ENCODE results near the gene CFI.

The CFI gene

DNA sequence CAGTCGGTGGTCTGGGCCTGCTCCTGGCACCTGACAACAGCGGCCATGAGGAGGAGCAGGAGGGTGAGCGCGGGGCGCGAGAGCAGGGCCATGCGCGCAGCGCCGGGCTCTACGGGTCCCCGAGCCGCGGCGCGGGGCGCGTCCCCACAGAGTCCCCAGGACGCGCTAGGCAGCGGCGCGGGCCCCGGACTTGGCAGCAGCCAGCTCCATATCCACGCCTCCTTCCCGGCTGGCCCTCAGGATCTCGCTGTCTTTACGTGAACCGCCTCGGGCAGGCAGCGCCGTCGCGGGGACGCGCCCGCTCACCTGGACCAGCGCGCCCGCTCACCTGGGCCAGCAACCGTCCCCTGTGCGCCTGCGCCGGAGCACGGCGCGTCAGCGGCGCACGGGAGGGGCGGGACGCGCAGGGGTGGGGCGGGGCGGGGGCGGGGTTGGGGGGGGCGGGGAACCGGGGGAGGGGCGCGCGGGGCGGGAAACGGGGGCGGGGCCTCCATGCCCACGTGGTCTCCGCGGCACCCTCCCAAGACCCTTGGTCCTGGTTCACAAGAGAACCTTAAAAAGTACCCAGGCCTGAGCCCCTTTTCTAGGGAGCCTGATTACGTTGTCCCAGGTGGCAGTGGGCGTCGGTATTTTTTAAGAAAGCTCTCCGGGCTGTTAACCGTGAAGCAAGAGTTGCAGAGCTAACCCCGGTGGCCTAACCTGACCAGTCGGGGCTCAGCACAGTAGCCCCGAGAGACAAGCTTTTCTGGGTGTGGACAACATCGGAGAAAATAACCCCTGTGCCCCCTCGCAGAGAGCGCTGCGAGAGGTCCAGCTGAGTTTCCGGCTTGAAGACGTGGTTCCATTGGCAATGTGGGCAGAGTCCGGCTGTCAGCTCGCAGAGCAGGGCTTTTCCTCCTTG, 71.8 kb downstream of the CFI start, which contains the start of gene PLA2G12A:
Gene PLA2G12A, minus strand, starts transcription at position 353 of the 901 bp plus-strand sequence. Its CDS starts 261 bp downstream, at position 92.
- DNase-seq, result peak; percentile 65

DNA sequence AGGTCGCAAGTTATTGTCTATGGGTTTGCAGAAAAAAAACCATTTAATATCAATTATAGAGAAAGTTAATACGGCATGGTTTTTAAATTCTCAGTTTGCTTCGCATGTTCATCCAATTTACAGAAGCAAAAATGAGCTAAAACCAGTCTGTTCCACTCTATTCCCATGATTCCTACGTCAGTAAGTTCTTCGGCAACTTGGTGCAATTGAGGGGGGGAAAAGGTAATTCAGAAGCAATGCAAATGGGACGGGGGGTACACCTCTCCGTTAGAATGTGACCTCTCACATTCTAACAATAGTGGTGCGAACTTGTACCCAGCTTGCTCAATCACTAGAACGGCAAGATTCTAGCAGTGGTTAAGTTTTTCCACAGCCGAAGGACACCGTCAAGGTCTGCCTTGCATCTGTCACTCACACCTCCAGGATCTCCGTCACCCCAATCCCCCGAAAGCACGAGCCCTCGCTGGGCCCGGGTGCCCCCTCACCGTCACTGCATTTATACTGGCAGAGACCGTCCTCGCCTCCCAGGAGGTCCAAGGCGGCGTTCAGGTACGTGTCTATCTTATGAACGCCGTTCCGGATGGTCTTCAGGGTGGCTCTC, 72.6 kb downstream of the CFI start:
- DNase-seq, result no peak

DNA sequence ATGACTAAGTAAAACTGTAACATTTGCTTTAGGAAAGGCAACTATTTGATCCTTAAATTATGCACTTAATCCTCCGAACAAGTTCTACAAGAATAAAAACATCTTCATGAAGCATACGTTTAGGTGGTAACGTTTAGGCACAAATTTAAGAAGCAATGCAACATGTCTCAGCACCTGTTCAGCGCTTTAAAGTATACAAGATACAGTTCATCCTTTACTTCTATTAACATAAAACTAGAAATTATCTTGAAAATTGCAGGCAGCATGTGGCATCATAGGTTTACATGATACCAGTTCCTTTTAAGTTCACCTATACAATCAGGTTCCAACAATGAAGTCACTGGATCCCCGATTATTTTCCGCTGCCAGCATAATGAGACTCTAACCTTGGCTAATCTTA, 73.4 kb downstream of the CFI start:
- DNase-seq, result no peak

DNA sequence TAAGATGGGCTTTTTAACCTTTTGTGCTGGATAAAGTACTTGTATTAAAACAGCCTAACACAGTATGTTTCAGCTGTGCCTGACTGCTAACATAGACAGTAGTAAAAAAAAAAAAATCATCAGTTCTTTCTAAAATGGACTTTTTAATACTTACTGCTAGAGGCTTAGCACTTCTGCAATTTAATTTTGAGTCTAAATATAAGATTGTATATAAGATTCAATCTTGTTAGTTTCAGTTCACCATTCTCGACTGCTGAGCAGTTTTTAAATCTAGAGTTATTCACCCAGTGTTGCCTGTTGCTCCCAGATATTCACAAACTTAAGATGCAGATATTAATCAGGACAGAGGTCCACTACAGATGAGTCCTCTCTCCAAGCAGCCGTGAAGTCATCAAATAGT, 78.7 kb downstream of the CFI start:
- no peak for DNase-seq

DNA sequence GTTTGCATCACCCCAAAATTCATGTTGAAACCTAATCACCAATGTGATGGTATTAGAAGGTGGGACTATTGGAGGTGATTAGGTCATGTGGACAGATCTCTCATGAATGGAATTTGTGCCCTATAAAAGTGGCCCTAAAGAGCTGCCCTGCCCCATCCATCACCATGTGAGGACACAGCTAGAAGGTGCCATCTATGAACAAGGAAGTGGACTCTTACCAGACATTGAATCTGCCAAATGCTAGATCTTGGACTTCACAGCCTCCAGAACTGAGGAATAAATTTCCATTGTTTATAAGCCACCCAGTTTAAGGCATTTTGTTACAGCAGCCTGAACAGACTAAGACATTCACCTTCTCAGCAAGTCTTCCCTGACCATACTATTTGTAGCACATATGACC, 79.4 kb downstream of the CFI start:
- no peak for DNase-seq

DNA sequence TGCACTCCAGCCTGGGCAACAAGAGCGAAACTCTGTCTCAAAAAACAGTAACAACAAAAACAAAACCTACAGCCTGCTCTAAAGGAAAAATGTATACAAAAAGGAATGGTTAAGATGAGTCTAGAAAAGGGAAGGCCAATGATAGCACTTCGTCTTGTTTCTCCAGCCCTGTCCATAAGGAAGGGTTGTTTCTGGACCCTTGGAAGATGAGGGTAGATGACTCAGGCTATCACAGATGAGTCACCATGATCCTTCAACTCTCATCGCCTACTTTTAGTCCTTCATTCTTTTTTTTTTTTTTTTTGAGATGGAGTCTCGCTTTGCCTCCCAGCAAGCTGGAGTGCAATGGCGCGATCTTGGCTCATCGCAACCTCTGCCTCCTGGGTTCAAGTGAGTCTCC, 80.8 kb downstream of the CFI start:
- DNase-seq, result no peak

DNA sequence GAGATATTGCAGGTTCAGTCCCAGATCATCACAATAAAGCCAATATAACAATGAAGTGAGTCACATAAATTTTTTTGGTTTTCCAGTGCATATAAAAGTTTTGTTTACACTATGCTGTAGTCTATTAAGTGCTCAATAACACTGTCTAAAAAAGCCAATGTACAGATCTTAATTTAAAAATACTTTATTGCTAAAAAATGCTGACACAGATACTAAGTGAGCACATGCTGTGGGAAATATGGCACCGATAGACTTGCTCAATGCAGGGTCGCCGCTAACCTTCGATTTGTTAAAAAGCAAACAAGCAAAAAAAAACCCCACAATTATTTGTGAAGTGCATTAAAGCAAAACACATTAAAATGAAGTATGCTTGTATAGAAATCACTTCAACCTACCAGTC, 82.2 kb downstream of the CFI start:
- DNase-seq, result no peak

DNA sequence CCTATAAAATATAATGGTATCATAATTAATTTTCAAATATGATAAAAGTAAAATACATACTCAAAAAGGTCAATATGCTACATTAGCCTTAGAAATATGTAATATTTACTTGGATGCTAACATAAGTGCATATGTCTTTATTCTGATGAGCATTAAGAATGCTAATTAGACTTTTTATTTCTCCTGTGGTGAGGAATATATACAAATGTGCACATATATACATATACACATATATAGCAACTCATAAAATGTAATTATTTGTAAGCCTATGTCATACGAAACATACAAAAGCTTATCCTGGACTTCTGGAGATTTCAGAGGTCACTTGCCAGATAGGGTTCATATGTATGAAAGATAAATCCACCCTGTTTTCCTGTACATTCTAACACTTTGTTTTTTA, 83.0 kb downstream of the CFI start:
- DNase-seq, result no peak

DNA sequence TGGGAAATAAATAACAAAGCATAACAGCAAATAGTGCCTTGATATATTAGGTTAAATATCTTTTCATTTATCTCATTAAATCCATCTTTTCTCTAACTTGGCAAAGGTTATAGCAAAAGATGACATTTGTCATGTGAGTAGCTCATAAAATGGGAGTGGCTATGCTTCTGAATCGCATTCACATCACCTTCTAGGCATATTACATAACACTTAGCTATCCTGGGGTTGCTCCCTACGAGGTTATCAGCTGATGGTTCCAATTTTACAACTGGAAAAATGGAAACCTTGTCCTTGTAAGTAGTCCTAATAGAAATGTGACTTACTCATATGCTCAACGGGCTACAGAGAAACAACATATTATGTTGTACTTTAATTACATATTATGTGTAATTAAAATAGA, 88.3 kb downstream of the CFI start:
- DNase-seq, result no peak

DNA sequence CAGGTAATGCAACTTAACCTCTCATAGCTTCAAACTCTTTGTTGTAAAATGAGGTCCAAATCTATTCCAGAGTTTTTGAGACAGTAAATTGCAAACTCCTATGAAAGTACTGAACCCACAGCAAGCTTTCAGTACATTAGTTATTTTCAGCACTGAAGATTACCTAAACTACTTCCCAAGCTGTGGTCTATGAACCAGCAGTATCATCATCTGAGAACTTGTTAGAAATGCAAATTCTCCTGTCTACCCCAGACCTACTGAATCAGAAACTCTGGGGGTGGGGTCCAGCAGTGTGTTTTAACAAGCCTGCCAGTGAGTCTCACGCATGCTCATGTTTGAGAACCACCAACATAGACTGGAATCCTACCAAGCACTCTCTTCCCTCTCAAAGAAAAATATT, 92.8 kb downstream of the CFI start:
- DNase-seq, result no peak

DNA sequence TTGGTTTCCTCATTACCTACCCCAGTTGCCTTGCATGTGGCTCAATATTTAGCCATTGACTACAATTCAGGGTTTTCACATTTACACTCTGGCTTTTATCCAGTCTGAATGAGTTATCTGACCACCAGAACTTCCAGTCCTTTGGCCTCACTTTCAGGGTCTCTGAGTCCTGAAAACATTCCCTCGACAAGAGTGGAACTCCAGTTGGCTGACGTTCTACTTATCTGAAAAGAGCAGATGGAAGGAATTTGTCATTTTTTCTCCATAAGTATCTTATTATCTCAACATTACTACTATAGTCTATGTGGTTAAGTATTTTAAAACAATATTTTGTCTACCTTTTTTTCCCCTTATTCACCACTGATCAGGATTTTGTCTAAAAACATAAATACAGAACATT, 93.4 kb downstream of the CFI start:
- no peak for DNase-seq

DNA sequence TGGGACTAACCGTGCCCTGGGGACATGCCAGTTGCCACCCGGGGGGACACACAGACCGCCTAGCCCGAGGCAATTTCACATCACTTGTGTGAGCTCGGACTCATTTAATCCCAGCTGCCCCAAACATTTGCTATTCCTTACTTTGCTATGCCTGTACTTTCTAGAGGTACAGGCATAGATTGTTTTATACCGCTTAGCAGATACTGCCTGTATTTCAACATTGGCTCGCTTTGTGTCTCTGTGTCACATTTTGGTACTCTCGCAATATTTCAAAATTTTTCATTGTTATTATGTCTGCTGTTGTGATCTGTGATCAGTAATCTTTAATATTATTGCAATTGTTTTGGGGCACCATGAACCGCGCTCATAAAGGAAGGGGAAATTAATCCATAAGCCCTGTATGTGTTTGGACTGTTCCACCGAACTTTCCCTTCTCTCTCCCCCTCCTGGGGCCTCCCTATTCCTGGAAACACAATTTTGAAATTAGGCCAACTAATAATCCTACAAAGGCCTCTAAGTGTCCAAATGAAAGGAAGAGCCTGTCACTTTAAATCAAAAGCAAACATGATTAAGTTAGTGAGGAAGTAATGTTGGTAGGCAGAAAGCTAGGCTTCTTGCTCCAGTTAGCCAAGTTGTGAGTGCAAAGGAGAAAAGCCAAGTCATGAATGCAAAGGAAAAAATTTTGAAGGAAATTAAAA, 98.0 kb downstream of the CFI start:
- DNase-seq, result no peak

DNA sequence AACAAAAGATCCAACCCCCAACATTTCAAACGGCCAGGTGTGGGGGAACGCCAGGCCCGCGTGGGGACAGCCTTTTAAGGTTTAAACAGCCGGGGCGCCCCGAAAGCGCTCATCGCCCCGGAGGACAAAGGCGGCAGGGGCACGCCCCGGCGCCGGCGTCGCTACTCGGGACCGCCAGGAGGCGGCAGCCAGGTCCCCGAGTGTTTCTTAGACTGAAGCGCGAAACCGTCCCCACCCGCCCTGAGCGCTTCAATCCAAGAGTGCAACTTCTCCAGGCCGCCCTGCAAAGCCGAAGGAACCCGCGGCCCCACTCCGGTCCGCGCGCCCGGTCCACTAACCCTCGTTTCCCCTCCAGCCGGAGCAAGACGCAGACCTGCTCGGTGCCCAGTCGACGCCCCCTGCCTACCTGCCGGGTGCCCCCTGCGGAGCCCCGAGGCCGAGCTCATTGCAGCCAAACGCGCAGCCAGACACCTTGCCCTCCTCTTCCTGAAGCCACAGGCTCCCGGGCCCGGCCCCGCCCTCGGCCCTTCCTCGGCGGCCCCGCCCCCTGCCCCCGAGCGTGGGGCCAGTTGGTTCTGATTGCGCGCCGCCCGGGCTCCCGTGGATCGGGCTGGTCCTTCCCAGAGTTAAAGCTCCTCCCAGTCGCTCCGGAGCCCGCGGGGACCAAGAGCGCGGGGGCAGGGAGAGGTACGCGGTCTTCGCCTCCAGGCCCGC, 98.7 kb downstream of the CFI start, which contains the start of gene CASP6:
Gene CASP6, minus strand, starts transcription at position 496 of the 714 bp plus-strand sequence. Its CDS starts 50 bp downstream, at position 446.
- DNase-seq, result peak; percentile 73

DNA sequence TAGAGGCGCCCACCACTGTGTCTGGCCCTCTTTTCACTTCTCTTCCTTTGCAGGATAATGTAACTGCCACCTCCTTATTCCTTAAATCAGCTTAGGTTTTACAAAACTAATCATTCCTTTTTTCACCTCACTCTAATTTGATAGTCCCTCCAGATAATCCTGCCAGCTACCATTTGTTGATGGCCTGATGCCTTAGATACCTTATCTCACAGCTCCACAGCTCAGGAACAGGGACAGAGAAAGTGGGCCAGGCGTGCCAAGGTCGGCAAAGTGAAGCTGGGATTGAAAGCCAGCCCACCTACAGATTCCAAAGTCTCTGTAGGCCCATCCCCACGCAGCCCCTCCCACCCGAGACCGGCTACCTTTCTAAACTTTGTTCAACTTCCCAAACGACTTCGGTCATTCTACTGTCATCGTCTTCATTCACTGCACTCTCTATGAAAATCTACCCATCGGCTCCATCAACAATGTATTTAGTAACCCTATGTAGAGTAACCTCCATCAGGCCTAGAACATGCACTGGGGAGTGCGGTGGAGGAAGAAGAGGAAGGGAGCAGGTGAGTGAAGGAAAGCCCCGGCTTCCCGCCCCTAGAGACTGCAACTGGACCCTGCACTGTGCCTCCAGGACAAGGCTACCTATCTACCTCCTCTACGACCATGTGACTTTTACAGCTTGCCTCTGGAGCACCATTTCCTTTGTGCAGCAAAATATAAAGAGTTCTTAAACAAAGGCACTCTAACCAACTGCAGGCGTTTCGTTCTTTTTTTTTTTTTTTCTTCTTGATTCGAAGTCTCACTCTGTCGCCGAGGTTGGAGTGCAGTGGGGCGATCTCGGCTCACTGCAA, 100.0 kb downstream of the CFI start:
- no peak for DNase-seq

DNA sequence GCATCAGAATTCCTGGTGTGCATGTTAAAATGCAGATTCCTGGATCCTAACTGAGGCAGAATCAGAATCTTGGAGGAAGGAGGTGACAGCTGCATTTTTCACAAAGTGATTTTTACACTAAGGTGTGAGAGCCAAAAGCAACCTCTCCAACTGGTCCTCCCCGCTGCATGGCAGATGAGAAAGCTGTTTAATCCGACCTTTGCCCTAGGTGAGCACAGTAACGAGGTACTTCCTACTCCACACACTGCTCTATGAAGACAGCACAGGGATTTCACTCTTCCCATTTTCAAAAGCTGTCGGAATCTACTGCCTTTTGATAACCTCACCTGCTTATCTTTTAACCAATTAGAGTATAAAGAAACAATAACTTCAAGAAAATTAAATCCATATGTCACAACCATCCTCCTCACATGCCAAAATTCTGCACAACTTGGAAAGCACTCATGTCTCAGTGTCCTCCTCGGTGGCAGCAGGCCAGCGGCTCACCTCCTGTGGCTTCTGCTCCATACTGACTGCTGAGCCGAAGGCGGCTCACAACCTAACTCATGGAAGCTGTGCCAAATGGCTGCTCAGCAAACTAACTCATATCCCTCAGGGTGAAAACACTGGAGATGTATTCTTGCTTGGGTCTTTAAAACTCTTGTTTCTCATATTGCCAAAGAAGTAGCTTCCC, 102.1 kb downstream of the CFI start:
- no peak for DNase-seq

DNA sequence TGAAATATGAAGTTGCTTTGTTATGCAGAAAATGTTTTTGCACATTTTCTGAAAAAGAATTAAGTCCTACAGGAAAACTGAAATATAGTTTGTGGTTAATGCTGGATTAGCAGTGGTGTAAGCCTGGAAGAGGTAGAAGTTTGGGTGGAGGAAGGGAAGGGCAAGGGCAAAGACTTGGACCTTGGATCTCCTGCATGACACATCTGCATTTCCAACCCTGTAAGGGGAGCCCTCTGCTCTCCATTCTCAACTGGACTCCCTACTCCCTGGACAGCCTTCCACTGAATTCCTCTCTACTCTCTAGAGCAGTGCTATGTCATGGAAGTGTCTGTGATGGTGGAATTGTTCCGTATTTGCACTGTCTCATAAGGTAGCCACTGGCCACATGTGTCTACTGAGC, 103.1 kb downstream of the CFI start:
- DNase-seq, result no peak

DNA sequence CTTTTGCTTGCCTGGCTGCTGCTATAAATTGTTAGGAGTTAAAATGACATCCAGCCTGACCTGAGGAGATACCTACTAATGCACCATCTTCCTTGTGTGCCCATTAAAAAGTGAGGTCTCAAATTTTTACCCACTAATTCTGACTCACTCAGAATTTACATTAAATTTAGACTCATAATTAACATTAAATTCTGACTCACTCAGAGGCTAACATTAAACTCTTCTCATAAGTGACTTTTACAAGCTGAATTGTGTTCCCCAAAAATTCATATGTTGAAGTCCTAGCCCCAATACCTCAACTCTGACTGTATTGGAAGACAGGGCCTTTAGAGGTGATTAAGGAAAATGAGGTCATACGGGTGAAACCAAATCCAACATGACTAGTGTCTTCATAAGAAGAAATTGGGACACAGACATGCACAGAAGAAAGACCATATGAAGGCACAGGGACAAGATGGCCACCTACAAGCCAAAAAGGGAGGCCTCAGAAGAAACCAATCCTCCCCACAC, 110.3 kb downstream of the CFI start:
- no peak for DNase-seq

All from T1000 (cell line).